Caco-2 (cell line): Measurements from ENCODE around the gene SEMA4D. TPM values are rescaled to one million over a fixed set of nuclear protein-coding genes. Genes with fewer than 3 reads are reported as not detected.

Experiments
- BruUV-seq: library from RNA; stranded (reverse); fragments of 400-500 nt; replicated peaks from 2 replicates; lab custom pipeline; 2021; lab: Mats Ljungman, UMichigan
- CTCF ChIA-PET: fragments of 300-600 bp; sonication (Branson Sonifier 250); formaldehyde crosslinking; loops from one replicate; lab custom pipeline; 2022; ENCODE audit warnings: antibody characterized with exemption; lab: Charles Lee
- POLR2A ChIA-PET: fragments of 300-600 bp; sonication (Branson Sonifier 250); formaldehyde crosslinking; loops from one replicate; lab custom pipeline; 2022; ENCODE audit warnings: antibody characterized with exemption; lab: Charles Lee
- DNase-seq, 2 experiments: peaks; one replicate each; pipeline versions ENCODE4 v3.0.0 to v3.0.0-alpha.2; 2020 to 2022
- H3K27me3 ChIP-seq: replicated peaks from 2 replicates; pipeline ENCODE4 v1.6.0; 2011; ENCODE audit warnings: low read length; ENCODE audit not compliant: control insufficient read depth, insufficient read depth
- H3K36me3 ChIP-seq: 2 replicates; pipeline ENCODE4 v1.5.1; 2011; ENCODE audit warnings: low read length; ENCODE audit not compliant: control insufficient read depth, insufficient read depth
- H3K4me1 ChIP-seq: fragments of 250-450 bp; sonication (Bioruptor Pico); 2 replicates; pipeline ENCODE4 v1.5.1; 2020; ENCODE audit warnings: mild to moderate bottlenecking
- H3K4me3 ChIP-seq: 2 replicates; pipeline ENCODE4 v1.5.1; 2011; ENCODE audit warnings: low read depth, mild to moderate bottlenecking, control low read depth, low read length
- H3K9me3 ChIP-seq: fragments of 250-450 bp; sonication (Bioruptor Pico); 2 replicates; pipeline ENCODE4 v1.5.1; 2020; ENCODE audit warnings: mild to moderate bottlenecking, moderate library complexity
- H3K27ac Mint-ChIP-seq: one replicate; pipeline ENCODE4 v1.8.0; 2022; ENCODE audit warnings: mixed read lengths; ENCODE audit not compliant: unreplicated experiment
- H3K27me3 Mint-ChIP-seq: one replicate; pipeline ENCODE4 v1.8.0; 2022; ENCODE audit warnings: mixed read lengths; ENCODE audit not compliant: insufficient read depth, unreplicated experiment
- H3K36me3 Mint-ChIP-seq: one replicate; pipeline ENCODE4 v1.8.0; 2022; ENCODE audit warnings: mild to moderate bottlenecking, mixed read lengths; ENCODE audit not compliant: insufficient read depth, unreplicated experiment
- H3K4me1 Mint-ChIP-seq: one replicate; pipeline ENCODE4 v1.8.0; 2022; ENCODE audit warnings: low read depth, mixed read lengths; ENCODE audit not compliant: unreplicated experiment
- H3K4me3 Mint-ChIP-seq: one replicate; pipeline ENCODE4 v1.8.0; 2022; ENCODE audit warnings: mild to moderate bottlenecking, moderate library complexity, mixed read lengths; ENCODE audit not compliant: unreplicated experiment
- H3K9me3 Mint-ChIP-seq: one replicate; pipeline ENCODE4 v1.8.0; 2022; ENCODE audit warnings: mixed read lengths; ENCODE audit not compliant: unreplicated experiment
- intact Hi-C: fragments of 100-400 bp; cut with micrococcal nuclease; formaldehyde crosslinking; loops from one replicate; pipeline ENCODE4 v1.10.0; 2022; ENCODE audit not compliant: unreplicated experiment
- total RNA-seq: library from RNA; stranded (reverse); gene quantifications from 2 replicates; pipeline ENCODE4 v1.2.3, GENCODE V29; 2022
- TF ChIP-seq, protein P1 (sequence below), 2 experiments: fragments of 200-600 bp in 1 of 2; IDR thresholded peaks; 1 replicate in 1 of 2; 2 replicates in 1 of 2; pipeline versions ENCODE4 v1.5.1 to v1.8.0; 2011 to 2022; ENCODE audit warnings: antibody characterized with exemption in 1 of 2, control low read depth in 1 of 2, inconsistent platforms in 1 of 2, low read depth in 1 of 2, low read length in 1 of 2, mild to moderate bottlenecking in 1 of 2, moderate library complexity in 1 of 2; ENCODE audit not compliant: insufficient read depth in 1 of 2, severe bottlenecking in 1 of 2, unreplicated experiment in 1 of 2

SEMA4D gene
- total RNA-seq, 1 experiment from 2014 or later = 17.1 TPM

DNA sequence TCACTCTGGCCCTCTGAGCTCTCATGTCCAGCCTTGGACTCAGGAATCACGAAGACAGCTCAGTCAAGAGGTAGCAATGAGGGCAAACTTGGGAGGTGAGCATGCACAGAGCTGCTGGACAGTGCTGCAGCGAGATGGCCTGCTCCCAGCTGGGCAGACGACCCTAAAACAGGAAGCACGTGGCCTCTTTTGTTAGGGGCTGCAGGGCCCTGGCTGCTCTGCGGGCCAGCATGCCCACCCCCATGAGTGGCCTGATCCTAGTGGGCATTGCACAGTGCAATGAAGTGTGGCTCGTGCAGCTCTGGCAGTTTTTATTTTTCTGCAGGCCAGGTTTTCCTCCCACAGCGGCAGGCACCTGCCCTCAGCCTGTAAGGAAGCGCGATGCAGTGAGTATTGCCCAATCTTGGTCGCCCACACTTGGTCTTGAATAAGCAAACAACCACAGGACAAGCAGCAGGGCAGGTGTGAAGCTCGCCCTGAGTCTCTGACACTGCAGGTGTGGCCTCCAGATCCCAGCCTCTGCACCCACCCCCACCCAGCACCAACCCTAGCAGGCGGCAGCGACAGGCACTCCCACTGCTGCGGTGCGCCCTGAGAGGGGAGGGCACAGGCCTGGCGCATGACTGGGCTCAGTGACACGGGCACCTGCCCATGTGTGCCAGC, 60.8 kb downstream of the SEMA4D start:
- Mint-ChIP-seq H3K36me3 (no peaks in the 10 kb centered on the region), H3K27me3 (no peaks in the 10 kb centered on the region), H3K4me3 (no peak overlapping the region), H3K27ac (no peak overlapping the region), H3K4me1 (peaks cover 6% of the 10 kb centered on the region), H3K9me3 (no peaks in the 10 kb centered on the region)
- Histone ChIP-seq H3K4me3 (no peak overlapping the region), H3K36me3 (no peaks in the 10 kb centered on the region), H3K4me1 (0 out of 2 replicates have a peak, but pooled peaks cover 9% of the 10 kb centered on the region), H3K9me3 (no peaks in the 10 kb centered on the region), H3K27me3 (no peaks in the 10 kb centered on the region)
- ChIA-PET CTCF (no interaction called here), POLR2A (no interaction called here)
- TF ChIP-seq, protein P1, sequence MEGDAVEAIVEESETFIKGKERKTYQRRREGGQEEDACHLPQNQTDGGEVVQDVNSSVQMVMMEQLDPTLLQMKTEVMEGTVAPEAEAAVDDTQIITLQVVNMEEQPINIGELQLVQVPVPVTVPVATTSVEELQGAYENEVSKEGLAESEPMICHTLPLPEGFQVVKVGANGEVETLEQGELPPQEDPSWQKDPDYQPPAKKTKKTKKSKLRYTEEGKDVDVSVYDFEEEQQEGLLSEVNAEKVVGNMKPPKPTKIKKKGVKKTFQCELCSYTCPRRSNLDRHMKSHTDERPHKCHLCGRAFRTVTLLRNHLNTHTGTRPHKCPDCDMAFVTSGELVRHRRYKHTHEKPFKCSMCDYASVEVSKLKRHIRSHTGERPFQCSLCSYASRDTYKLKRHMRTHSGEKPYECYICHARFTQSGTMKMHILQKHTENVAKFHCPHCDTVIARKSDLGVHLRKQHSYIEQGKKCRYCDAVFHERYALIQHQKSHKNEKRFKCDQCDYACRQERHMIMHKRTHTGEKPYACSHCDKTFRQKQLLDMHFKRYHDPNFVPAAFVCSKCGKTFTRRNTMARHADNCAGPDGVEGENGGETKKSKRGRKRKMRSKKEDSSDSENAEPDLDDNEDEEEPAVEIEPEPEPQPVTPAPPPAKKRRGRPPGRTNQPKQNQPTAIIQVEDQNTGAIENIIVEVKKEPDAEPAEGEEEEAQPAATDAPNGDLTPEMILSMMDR (IDR thresholded peaks at IDR 0.05; ENCODE audit: insufficient read depth in 1 of 2, low read depth in 1 of 2, low read length in 1 of 2, severe bottlenecking in 1 of 2, unreplicated experiment in 1 of 2) = no peak
- no TSS peak for BruUV-seq
- no peak for DNase-seq
- intact Hi-C loops = no loop called here

DNA sequence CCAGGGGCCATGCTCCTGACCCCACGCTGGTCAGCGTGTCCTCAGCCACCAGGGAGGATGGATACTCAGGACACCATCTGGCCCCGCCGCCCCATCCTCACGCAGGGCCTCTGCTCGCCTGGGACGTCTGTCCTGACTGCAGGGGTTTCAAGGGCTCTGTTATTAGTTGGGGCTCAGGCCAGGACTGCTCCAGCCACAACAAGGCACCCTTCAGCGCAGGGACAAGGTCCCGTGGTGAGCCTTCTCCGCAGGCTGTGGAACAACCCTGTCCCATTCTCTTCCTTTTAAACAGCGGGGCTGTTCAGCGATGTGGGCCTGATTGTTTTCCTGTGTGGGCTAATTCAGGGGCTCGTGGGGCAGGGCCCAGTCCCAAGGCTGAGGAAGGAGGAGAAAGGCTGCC, 61.6 kb downstream of the SEMA4D start:
- Mint-ChIP-seq H3K27me3 (no peaks in the 10 kb centered on the region), H3K27ac (no peak overlapping the region), H3K9me3 (no peaks in the 10 kb centered on the region), H3K4me3 (no peak overlapping the region), H3K4me1 (peaks cover 6% of the 10 kb centered on the region), H3K36me3 (no peaks in the 10 kb centered on the region)
- H3K4me3 ChIP-seq = no peak overlapping the region
- POLR2A ChIA-PET = no interaction called here
- TF ChIP-seq, protein P1 (IDR thresholded peaks at IDR 0.05; ENCODE audit: insufficient read depth in 1 of 2, low read depth in 1 of 2, low read length in 1 of 2, severe bottlenecking in 1 of 2, unreplicated experiment in 1 of 2) = no peak
- BruUV-seq = no TSS peak
- intact Hi-C loops = no loop called here
- H3K4me1 ChIP-seq = 0 out of 2 replicates have a peak, but pooled peaks cover 9% of the 10 kb centered on the region
- DNase-seq = no peak
- CTCF ChIA-PET = no interaction called here
- H3K36me3 ChIP-seq = no peaks in the 10 kb centered on the region
- no peaks in the 10 kb centered on the region for H3K9me3 ChIP-seq
- H3K27me3 ChIP-seq = no peaks in the 10 kb centered on the region

DNA sequence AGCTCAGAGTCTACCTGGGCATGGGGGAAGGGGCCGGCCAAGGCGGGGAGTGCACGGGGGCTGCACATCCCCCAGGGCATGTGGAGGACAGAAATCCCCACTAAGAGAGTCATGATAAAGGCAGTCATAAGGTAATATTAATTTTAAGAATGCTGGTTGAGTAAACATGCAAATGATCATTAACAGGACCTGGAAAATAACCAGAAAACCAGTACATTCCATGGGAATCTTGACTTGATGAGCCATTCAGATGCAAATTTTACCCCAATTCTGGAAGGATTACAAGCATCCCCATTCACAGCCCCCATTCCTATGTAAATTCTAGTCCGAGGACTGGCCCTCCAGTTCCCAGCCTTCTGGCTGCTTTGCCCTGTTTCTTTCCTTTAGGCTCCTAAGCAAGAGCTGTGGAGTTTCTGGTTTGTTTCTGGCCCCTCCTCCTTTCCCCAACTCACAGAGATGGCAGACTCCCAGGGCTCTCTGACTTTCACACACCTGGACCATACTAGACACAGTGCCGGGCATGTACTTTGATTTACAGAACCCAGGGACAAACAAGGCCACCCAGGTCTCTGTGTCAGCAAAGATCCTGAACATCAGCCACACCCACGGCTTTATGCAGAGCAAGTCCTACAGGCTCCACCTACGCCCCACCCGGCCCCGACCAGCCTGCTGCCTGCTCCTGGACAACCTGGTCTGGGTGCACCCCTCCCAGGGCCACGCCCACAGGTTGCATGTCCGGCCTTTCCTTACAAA, 62.7 kb downstream of the SEMA4D start:
- peak; percentile 67 to 85 for DNase-seq
- Histone ChIP-seq H3K27me3 (no peaks in the 10 kb centered on the region), H3K36me3 (no peaks in the 10 kb centered on the region), H3K9me3 (no peaks in the 10 kb centered on the region), H3K4me1 (0 out of 2 replicates have a peak, but pooled peaks cover 9% of the 10 kb centered on the region), H3K4me3 (no peak overlapping the region)
- POLR2A ChIA-PET = no interaction called here
- Mint-ChIP-seq H3K4me1 (peaks cover 6% of the 10 kb centered on the region), H3K36me3 (no peaks in the 10 kb centered on the region), H3K27me3 (no peaks in the 10 kb centered on the region), H3K4me3 (no peak overlapping the region), H3K27ac (no peak overlapping the region), H3K9me3 (no peaks in the 10 kb centered on the region)
- TF ChIP-seq, protein P1 (IDR thresholded peaks at IDR 0.05; ENCODE audit: insufficient read depth in 1 of 2, low read depth in 1 of 2, low read length in 1 of 2, severe bottlenecking in 1 of 2, unreplicated experiment in 1 of 2) = no peak
- intact Hi-C loops = no loop called here
- no TSS peak for BruUV-seq
- CTCF ChIA-PET = no interaction called here
